GM12878 (cell line): ENCODE data around the gene GARNL3. TPM values are rescaled to one million over a fixed set of nuclear protein-coding genes. Genes with fewer than 3 reads are reported as not detected.

Experiments
- ATAC-seq: fragments of 200-7000 bp; cut with Tn5 transposase; 3 replicates; pipeline ENCODE4 v1.9.1; 2020; ENCODE audit warnings: mild to moderate bottlenecking, moderate library complexity
- BruUV-seq: library from RNA; stranded (reverse); fragments of 400-500 nt; replicated peaks from 2 replicates; lab custom pipeline; 2021; lab: Mats Ljungman, UMichigan
- CTCF ChIA-PET: fragments of 300-600 bp; sonication (Branson Sonifier 250); formaldehyde crosslinking; extraction: SDS; loops from one replicate; lab custom pipeline; 2021; ENCODE audit warnings: inconsistent platforms; lab: Yijun Ruan, JAX
- POLR2A ChIA-PET: fragments of 350-600 bp; formaldehyde crosslinking; extraction: SDS; loops from one replicate; lab custom pipeline; 2021; ENCODE audit warnings: inconsistent platforms; lab: Charles Lee
- RAD21 ChIA-PET: fragments of 300-600 bp; sonication (Branson Sonifier 250); formaldehyde crosslinking; loops from one replicate; lab custom pipeline; 2023; ENCODE audit warnings: antibody characterized with exemption; ENCODE audit not compliant: unreplicated experiment; lab: Charles Lee
- SMC1A ChIA-PET: fragments of 300-600 bp; sonication (Branson Sonifier 250); formaldehyde crosslinking; loops from one replicate; lab custom pipeline; 2023; ENCODE audit not compliant: unreplicated experiment, uncharacterized antibody; lab: Charles Lee
- DNase-seq: peaks from one replicate; pipeline ENCODE4 v3.0.0-alpha.2; 2011; ENCODE audit warnings: low read depth, low spot score
- FAIRE-seq: peaks from 3 replicates; lab custom pipeline; 2011; peaks lifted over from hg19 to GRCh38; lab: Jason Lieb, UNC
- H2AFZ ChIP-seq: 2 replicates; pipeline ENCODE4 v1.6.0; 2011; ENCODE audit warnings: low read depth, low read length, control low read depth; ENCODE audit not compliant: control insufficient read depth
- H3K27ac ChIP-seq: 2 replicates; pipeline ENCODE4 v1.5.1; 2011; ENCODE audit warnings: control low read depth; ENCODE audit not compliant: control insufficient read depth, insufficient read depth
- H3K27me3 ChIP-seq, 2 experiments: replicated peaks in 1 of 2; 2 replicates each; pipeline versions ENCODE4 v1.6.0 to v1.6.1; 2011; ENCODE audit warnings: low read length in 1 of 2; ENCODE audit not compliant: control insufficient read depth in 2 of 2, insufficient read depth in 2 of 2
- H3K36me3 ChIP-seq, 2 experiments: 2 replicates each; pipeline ENCODE4 v1.5.1; 2011; ENCODE audit warnings: low read length in 1 of 2; ENCODE audit not compliant: control insufficient read depth in 2 of 2, insufficient read depth in 2 of 2
- H3K4me1 ChIP-seq: 2 replicates; pipeline ENCODE4 v1.6.1; 2011; ENCODE audit warnings: mild to moderate bottlenecking, low read length, moderate library complexity, mixed read lengths; ENCODE audit not compliant: control insufficient read depth, insufficient read depth
- H3K4me2 ChIP-seq: 2 replicates; pipeline ENCODE4 v1.6.0; 2011; ENCODE audit warnings: control low read depth; ENCODE audit not compliant: control insufficient read depth, insufficient read depth
- H3K4me3 ChIP-seq: fragments of 200-600 bp; sonication (generic); 2 replicates; pipeline ENCODE4 v1.5.1; 2016
- H3K79me2 ChIP-seq: 2 replicates; pipeline ENCODE4 v1.6.0; 2011; ENCODE audit warnings: low read length; ENCODE audit not compliant: control insufficient read depth, insufficient read depth
- H3K9ac ChIP-seq: 2 replicates; pipeline ENCODE4 v1.8.0; 2011; ENCODE audit warnings: low read length, control low read depth, mixed read lengths; ENCODE audit not compliant: control insufficient read depth, insufficient read depth
- H3K9me3 ChIP-seq: replicated peaks from 3 replicates; pipeline ENCODE4 v1.5.1; 2011; ENCODE audit warnings: mild to moderate bottlenecking, low read length; ENCODE audit not compliant: control insufficient read depth, insufficient read depth
- H4K20me1 ChIP-seq: 2 replicates; pipeline ENCODE4 v1.6.0; 2011; ENCODE audit not compliant: control insufficient read depth, insufficient read depth
- BCL11A ChIP-seq: IDR thresholded peaks from 2 replicates; pipeline ENCODE4 v1.6.1; 2011; ENCODE audit warnings: low read depth, low read length
- CBX3 ChIP-seq: fragments of 200-600 bp; sonication (generic); IDR thresholded peaks from 2 replicates; pipeline ENCODE4 v1.6.1; 2016; ENCODE audit warnings: low read depth, borderline replicate concordance
- CHD1 ChIP-seq: IDR thresholded peaks from 2 replicates; pipeline ENCODE4 v1.6.1; 2012; ENCODE audit warnings: low read depth, low read length, improper control_type of control experiment
- CREB1 ChIP-seq: IDR thresholded peaks from 2 replicates; pipeline ENCODE4 v1.6.1; 2012; ENCODE audit warnings: low read depth, mild to moderate bottlenecking, inconsistent platforms
- EED ChIP-seq: sonication (generic); IDR thresholded peaks from 2 replicates; pipeline ENCODE4 v1.6.1; 2016; ENCODE audit warnings: antibody characterized with exemption, low read depth
- IKZF1 ChIP-seq: fragments of 450-650 bp; conservative IDR thresholded peaks from 2 replicates; pipeline ENCODE4 v1.6.1; 2017; ENCODE audit warnings: antibody characterized with exemption, mild to moderate bottlenecking
- JUNB ChIP-seq: IDR thresholded peaks from 2 replicates; pipeline ENCODE4 v1.6.1; 2016; ENCODE audit warnings: antibody characterized with exemption, mild to moderate bottlenecking
- KLF5 ChIP-seq: fragments of 450-650 bp; IDR thresholded peaks from 2 replicates; pipeline ENCODE4 v1.6.1; 2014; ENCODE audit warnings: mild to moderate bottlenecking; ENCODE audit not compliant: partially characterized antibody
- MYC ChIP-seq: IDR thresholded peaks from 2 replicates; pipeline ENCODE4 v1.6.1; 2011; ENCODE audit warnings: mild to moderate bottlenecking, low read length, moderate library complexity, inconsistent platforms; ENCODE audit not compliant: insufficient read depth, insufficient replicate concordance, insufficient read length, severe bottlenecking
- NBN ChIP-seq: fragments of 450-650 bp; IDR thresholded peaks from 2 replicates; pipeline ENCODE4 v1.6.1; 2016
- NR2C1 ChIP-seq: fragments of 450-650 bp; IDR thresholded peaks from 2 replicates; pipeline ENCODE4 v1.6.1; 2017; ENCODE audit warnings: antibody characterized with exemption, mild to moderate bottlenecking, moderate library complexity
- NR2F1 ChIP-seq: fragments of 450-650 bp; conservative IDR thresholded peaks from 2 replicates; pipeline ENCODE4 v1.6.1; 2017; ENCODE audit warnings: mild to moderate bottlenecking
- POU2F2 ChIP-seq: IDR thresholded peaks from 3 replicates; pipeline ENCODE4 v1.6.1; 2011; ENCODE audit warnings: low read depth, mild to moderate bottlenecking, low read length, borderline replicate concordance
- REST ChIP-seq: IDR thresholded peaks from 2 replicates; pipeline ENCODE4 v1.6.1; 2012; ENCODE audit warnings: mild to moderate bottlenecking, low read depth, low read length
- SPI1 ChIP-seq: IDR thresholded peaks from 2 replicates; pipeline ENCODE4 v1.6.1; 2011; ENCODE audit warnings: low read depth, mild to moderate bottlenecking, low read length, moderate library complexity, borderline replicate concordance; ENCODE audit not compliant: insufficient read depth
- STAT1 ChIP-seq: fragments of 450-650 bp; conservative IDR thresholded peaks from 2 replicates; pipeline ENCODE4 v1.6.1; 2014; ENCODE audit warnings: antibody characterized with exemption, mild to moderate bottlenecking
- USF2 ChIP-seq: IDR thresholded peaks from 2 replicates; pipeline ENCODE4 v1.6.1; 2011; ENCODE audit warnings: low read depth, low read length, improper control_type of control experiment, borderline replicate concordance
- WGBS: methylation state at CpG from one replicate; pipeline ENCODE4 v1.1.6; 2016; ENCODE audit warnings: low lambda C conversion rate; ENCODE audit not compliant: insufficient replicate concordance, insufficient coverage; ENCODE audit errors: missing lambda C conversion rate; 5-methylcytosine and 5-hydroxymethylcytosine counted together
- in situ Hi-C: fragments of 300-500 bp; cut with MboI; formaldehyde crosslinking; loops from 9 replicates; pipeline ENCODE4 v1.14.3; 2018; ENCODE audit warnings: mixed read lengths
- intact Hi-C: fragments of 100-400 bp; cut with micrococcal nuclease; formaldehyde crosslinking; loops from one replicate; pipeline ENCODE4 v1.14.2; 2022; ENCODE audit not compliant: unreplicated experiment
- polyA plus RNA-seq, 11 experiments: library from polyadenylated mRNA; depleted of rRNA in 4 of 11; unstranded in 6 of 11; stranded (reverse) in 5 of 11; fragments of >200 nt; fragmentation: Nextera tagmentation in 4 of 11; fragmentation: Illumina TruSeq in 1 of 11; extraction: Ambion mirVana in 4 of 11; extraction: Trizol in 1 of 11; gene quantifications; 1 replicate in 1 of 11; 2 replicates in 10 of 11; pipeline versions ENCODE4 v1.2.1 to v1.2.3, GENCODE V29; 2011 to 2016; ENCODE audit warnings: inconsistent platforms in 2 of 11, missing spikeins in 2 of 11, low read depth in 1 of 11
- total RNA-seq, 4 experiments: library from RNA; depleted of rRNA in 3 of 4; stranded (reverse); fragments of >200 nt in 3 of 4; fragmentation: Illumina TruSeq in 1 of 4; extraction: Trizol in 1 of 4; gene quantifications; 2 replicates each; pipeline versions ENCODE4 v1.2.1 to v1.2.3, GENCODE V29; 2013 to 2021

Gene GARNL3
- total and polyA plus RNA-seq, 10 of the 15 experiments (the other 5 are each of a cell fraction or from before 2014, with no cell fraction given): 0.89 to 13.2 (median 6.3) TPM

DNA sequence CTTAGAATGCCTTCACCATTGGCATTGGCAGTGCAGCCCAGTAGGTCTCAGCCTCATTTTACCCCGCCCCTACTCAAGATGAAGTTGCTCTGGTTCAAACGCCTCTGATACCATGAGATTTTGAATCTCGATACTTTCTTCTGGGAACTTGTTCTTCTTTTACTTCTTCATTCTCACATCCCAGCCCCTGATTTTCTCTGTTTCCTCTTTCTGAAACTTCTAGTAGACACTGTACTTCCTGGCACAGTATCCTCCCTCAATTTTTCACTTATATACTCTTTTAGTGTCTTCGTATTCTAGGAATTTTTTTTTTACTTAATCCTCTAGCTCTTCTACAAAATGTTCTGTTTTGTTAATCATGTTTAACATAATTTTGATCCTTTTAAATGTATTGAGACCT lies 146.5 kb downstream of the GARNL3 start:
- FAIRE-seq (no peak), DNase-seq (no peak), ATAC-seq (no peak)
- ChIA-PET SMC1A (no interaction called here), CTCF (interaction anchor here (1.3 kb wide), 1 partner anchor 470 kb away, joined by 4 read pairs; no protein-coding TSS in a partner anchor), RAD21 (no interaction called here), POLR2A (no interaction called here)
- no peaks in the 10 kb centered on the region for H3K4me1 ChIP-seq
- intact Hi-C loops: no loop called here
- in situ Hi-C loops: no loop called here
- H3K9me3 ChIP-seq: no peaks in the 10 kb centered on the region
- no peak overlapping the region for H3K4me2 ChIP-seq
- BruUV-seq: no TSS peak
- H2AFZ ChIP-seq: no peak overlapping the region
- no peaks in the 10 kb centered on the region for H3K27me3 ChIP-seq
- H4K20me1 ChIP-seq: no peaks in the 10 kb centered on the region
- WGBS: 49% methylated on average over 4 of the region's 4 CpGs
- H3K36me3 ChIP-seq: no peaks in the 10 kb centered on the region
- no peaks in the 10 kb centered on the region for H3K79me2 ChIP-seq
- no peak for TF ChIP-seq CREB1
- TF ChIP-seq POU2F2: no peak
- TF ChIP-seq IKZF1: no peak
- no peak for TF ChIP-seq JUNB
- TF ChIP-seq KLF5: no peak
- no peak for TF ChIP-seq NBN
- H3K27ac ChIP-seq: no peak overlapping the region
- H3K9ac ChIP-seq: no peak overlapping the region
- no peak overlapping the region for H3K4me3 ChIP-seq

DNA sequence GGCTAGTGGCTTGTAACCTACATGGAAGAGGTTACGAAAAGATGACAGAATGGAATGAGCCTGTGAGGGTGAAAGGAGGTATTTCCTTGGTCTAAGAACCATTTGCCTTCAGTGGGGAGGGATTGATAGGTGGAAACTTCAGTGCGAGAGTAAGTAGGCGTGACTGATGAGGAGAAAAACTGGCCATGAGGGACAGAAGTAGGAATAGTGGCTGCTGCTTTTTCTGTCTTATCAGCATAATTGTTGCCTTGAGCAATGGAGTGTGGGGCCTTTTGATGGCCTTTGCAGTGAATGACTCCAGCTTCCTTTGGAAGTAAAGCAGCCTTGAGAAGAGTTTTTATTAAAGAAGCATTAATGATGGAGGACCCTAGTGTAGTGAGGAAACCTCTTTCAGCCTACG lies 150.6 kb downstream of the GARNL3 start:
- H4K20me1 ChIP-seq: no peaks in the 10 kb centered on the region
- H3K9me3 ChIP-seq: no peaks in the 10 kb centered on the region
- RAD21 ChIA-PET: no interaction called here
- POLR2A ChIA-PET: no interaction called here
- H3K4me2 ChIP-seq: no peak overlapping the region
- H3K36me3 ChIP-seq: no peaks in the 10 kb centered on the region
- in situ Hi-C loops: no loop called here
- CTCF ChIA-PET: interaction anchor here (0.9 to 1.3 kb wide), 4 partner anchors 18 to 201 kb away, joined by 3 read pairs; partner anchors contain the start of gene SLC2A8
- no peak for FAIRE-seq
- SMC1A ChIA-PET: no interaction called here
- H2AFZ ChIP-seq: no peak overlapping the region
- no peak overlapping the region for H3K9ac ChIP-seq
- H3K79me2 ChIP-seq: no peaks in the 10 kb centered on the region
- DNase-seq: no peak
- no peaks in the 10 kb centered on the region for H3K4me1 ChIP-seq
- no peak for ATAC-seq
- intact Hi-C loops: no loop called here
- no peak overlapping the region for H3K4me3 ChIP-seq
- BruUV-seq: no TSS peak
- H3K27ac ChIP-seq: no peak overlapping the region
- 88% methylated on average over 4 of the region's 4 CpGs for WGBS
- H3K27me3 ChIP-seq: no peaks in the 10 kb centered on the region
- TF ChIP-seq REST: no peak
- TF ChIP-seq MYC: no peak
- TF ChIP-seq BCL11A: no peak
- TF ChIP-seq STAT1: no peak
- no peak for TF ChIP-seq CBX3
- no peak for TF ChIP-seq NR2F1
- no peak for TF ChIP-seq SPI1
- no peak for TF ChIP-seq USF2
- no peak for TF ChIP-seq NR2C1
- no peak for TF ChIP-seq CHD1
- TF ChIP-seq EED: no peak
